A549 (cell line): Measurements from ENCODE around the gene ATP1A3. TPM values are rescaled to one million over a fixed set of nuclear protein-coding genes. Genes with fewer than 3 reads are reported as not detected.

Experiments used
- ATAC-seq, 2 experiments: fragments of 200-7000 bp in 1 of 2; fragments of >200 bp in 1 of 2; cut with Nextera tagmentation in 1 of 2; cut with Tn5 transposase in 1 of 2; 3 replicates each; pipeline versions ENCODE4 v1.8.0 to v1.9.1; 2018 to 2020; ENCODE audit warnings: mild to moderate bottlenecking in 1 of 2, moderate library complexity in 1 of 2
- CTCF ChIA-PET: fragments of 300-600 bp; sonication (Branson Sonifier 250); formaldehyde crosslinking; extraction: SDS; loops from one replicate; lab custom pipeline; 2021; ENCODE audit warnings: antibody characterized with exemption, inconsistent platforms; lab: Yijun Ruan, JAX
- POLR2A ChIA-PET: fragments of 350-600 bp; formaldehyde crosslinking; extraction: SDS; loops from one replicate; lab custom pipeline; 2021; ENCODE audit warnings: antibody characterized with exemption, inconsistent platforms; lab: Yijun Ruan, JAX
- DNase-seq, 2 experiments: peaks; one replicate each; pipeline versions ENCODE4 v3.0.0 to v3.0.0-alpha.2; 2011 to 2016; ENCODE audit warnings: low read depth in 1 of 2, low spot score in 1 of 2
- FAIRE-seq: peaks from 2 replicates; lab custom pipeline; 2011; peaks lifted over from hg19 to GRCh38; lab: Jason Lieb, UNC
- H3K27ac ChIP-seq, 2 experiments: fragments of >200 bp; sonication (Bioruptor Twin); formaldehyde crosslinking; 3 replicates each; pipeline ENCODE4 v1.5.1; 2016 to 2017
- H3K4me1 ChIP-seq: fragments of >200 bp; sonication (Bioruptor Twin); formaldehyde crosslinking; 3 replicates; pipeline ENCODE4 v1.6.1; 2016
- H3K4me2 ChIP-seq: fragments of >200 bp; sonication (Bioruptor Twin); formaldehyde crosslinking; 3 replicates; pipeline ENCODE4 v1.6.1; 2016
- H3K4me3 ChIP-seq: fragments of >200 bp; sonication (Bioruptor Twin); formaldehyde crosslinking; 3 replicates; pipeline ENCODE4 v1.5.1; 2016
- H3K9me3 ChIP-seq: fragments of >200 bp; sonication (Bioruptor Twin); formaldehyde crosslinking; 3 replicates; pipeline ENCODE4 v1.6.1; 2016
- CBX2 ChIP-seq: fragments of 200-600 bp; sonication (generic); IDR thresholded peaks from 2 replicates; pipeline ENCODE4 v1.6.1; 2016; ENCODE audit warnings: low read depth, mild to moderate bottlenecking, borderline replicate concordance
- CBX8 ChIP-seq: fragments of 200-600 bp; sonication (generic); IDR thresholded peaks from 2 replicates; pipeline ENCODE4 v1.6.1; 2016
- CEBPB ChIP-seq, 2 experiments: fragments of >200 bp in 1 of 2; sonication (Bioruptor Twin) in 1 of 2; formaldehyde crosslinking in 1 of 2; IDR thresholded peaks; 2 replicates each; pipeline ENCODE4 v1.6.1; 2012 to 2016
- CHD2 ChIP-seq: fragments of 150-350 bp; IDR thresholded peaks from 2 replicates; pipeline ENCODE4 v1.6.1; 2014; ENCODE audit warnings: low read length; ENCODE audit not compliant: partially characterized antibody
- EHF ChIP-seq: fragments of 250-450 bp; sonication (Bioruptor Pico); IDR thresholded peaks from 2 replicates; pipeline ENCODE4 v1.5.0; 2020; ENCODE audit warnings: mild to moderate bottlenecking
- FOSB ChIP-seq: fragments of 250-450 bp; sonication (Bioruptor Pico); IDR thresholded peaks from 2 replicates; pipeline ENCODE4 v1.5.0; 2020; ENCODE audit warnings: mild to moderate bottlenecking, moderate library complexity
- GATA3 ChIP-seq: IDR thresholded peaks from 2 replicates; pipeline ENCODE4 v1.6.1; 2012; ENCODE audit warnings: borderline replicate concordance
- HDAC2 ChIP-seq: fragments of 200-600 bp; sonication (generic); IDR thresholded peaks from 2 replicates; pipeline ENCODE4 v1.6.1; 2016
- HOXB13 ChIP-seq: fragments of 250-450 bp; sonication (Bioruptor Pico); IDR thresholded peaks from 2 replicates; pipeline ENCODE4 v1.5.0; 2020; ENCODE audit warnings: low read depth, mild to moderate bottlenecking, moderate library complexity
- KDM1A ChIP-seq: fragments of 200-600 bp; sonication (generic); IDR thresholded peaks from 2 replicates; pipeline ENCODE4 v1.6.1; 2016; ENCODE audit warnings: low read depth, mild to moderate bottlenecking
- MAZ ChIP-seq: fragments of 150-350 bp; IDR thresholded peaks from 2 replicates; pipeline ENCODE4 v1.6.1; 2014; ENCODE audit warnings: antibody characterized with exemption, low read depth, low read length, borderline replicate concordance
- NFE2L2 ChIP-seq: fragments of 150-350 bp; conservative IDR thresholded peaks from 2 replicates; pipeline ENCODE4 v1.6.1; 2014; ENCODE audit warnings: low read length
- NR3C1 ChIP-seq: fragments of >200 bp; sonication (Bioruptor Twin); formaldehyde crosslinking; IDR thresholded peaks from 3 replicates; pipeline ENCODE4 v1.6.1; 2017
- PHF8 ChIP-seq: fragments of 200-600 bp; sonication (generic); IDR thresholded peaks from 2 replicates; pipeline ENCODE4 v1.6.1; 2016; ENCODE audit warnings: low read depth, mild to moderate bottlenecking, antibody characterized with exemption, moderate library complexity, borderline replicate concordance
- RARB ChIP-seq: fragments of 250-450 bp; sonication (Bioruptor Pico); IDR thresholded peaks from 2 replicates; pipeline ENCODE4 v1.8.0; 2021; ENCODE audit warnings: mild to moderate bottlenecking, moderate library complexity
- RCOR1 ChIP-seq: fragments of 150-350 bp; IDR thresholded peaks from 2 replicates; pipeline ENCODE4 v1.6.1; 2014; ENCODE audit warnings: antibody characterized with exemption, low read length, low read depth
- SMC3 ChIP-seq: fragments of >200 bp; sonication (Bioruptor Twin); formaldehyde crosslinking; IDR thresholded peaks from 3 replicates; pipeline ENCODE4 v1.6.1; 2018; ENCODE audit warnings: inconsistent platforms
- SREBF2 ChIP-seq: fragments of 450-650 bp; IDR thresholded peaks from 2 replicates; pipeline ENCODE4 v1.6.1; 2014; ENCODE audit warnings: mild to moderate bottlenecking, moderate library complexity
- TFCP2L1 ChIP-seq: fragments of 250-450 bp; sonication (Bioruptor Pico); IDR thresholded peaks from 2 replicates; pipeline ENCODE4 v1.5.0; 2021; ENCODE audit warnings: mild to moderate bottlenecking
- ZC3H11A ChIP-seq: fragments of 450-650 bp; IDR thresholded peaks from 2 replicates; pipeline ENCODE4 v1.6.1; 2014; ENCODE audit warnings: antibody characterized with exemption, mild to moderate bottlenecking
- ZFP36 ChIP-seq: fragments of 450-650 bp; IDR thresholded peaks from 2 replicates; pipeline ENCODE4 v1.6.1; 2014; ENCODE audit warnings: borderline replicate concordance; ENCODE audit not compliant: partially characterized antibody
- ZNF302 ChIP-seq: fragments of 250-450 bp; sonication (Bioruptor Pico); IDR thresholded peaks from 2 replicates; pipeline ENCODE4 v1.9.0; 2021; ENCODE audit warnings: inconsistent platforms, mild to moderate bottlenecking, moderate library complexity
- WGBS: methylation state at CpG from one replicate; pipeline ENCODE4 v1.1.6; 2017; ENCODE audit errors: missing lambda C conversion rate; 5-methylcytosine and 5-hydroxymethylcytosine counted together
- polyA plus RNA-seq, 4 experiments: library from polyadenylated mRNA; depleted of rRNA in 3 of 4; stranded (reverse); fragments of >200 nt; fragmentation: RNase III in 1 of 4; extraction: RNeasy Plus Mini Kit Qiagen cat#74134 plus additional on column Dnase treatment in 1 of 4; gene quantifications; 2 replicates in 3 of 4; 3 replicates in 1 of 4; pipeline ENCODE4 v1.2.3, GENCODE V29; 2011 to 2017
- TF ChIP-seq, protein P1 (sequence below): IDR thresholded peaks from 2 replicates; pipeline ENCODE4 v1.6.1; 2012; ENCODE audit warnings: low read depth, borderline replicate concordance
- TF ChIP-seq, protein P2 (sequence below): fragments of >200 bp; sonication (Bioruptor Twin); formaldehyde crosslinking; IDR thresholded peaks from 3 replicates; pipeline ENCODE4 v1.6.1; 2016
- TF ChIP-seq, protein P3 (sequence below): fragments of >200 bp; sonication (Bioruptor Twin); formaldehyde crosslinking; IDR thresholded peaks from 2 replicates; pipeline ENCODE4 v1.6.1; 2016
- TF ChIP-seq, protein P4 (sequence below): IDR thresholded peaks from 2 replicates; pipeline ENCODE4 v1.6.1; 2012

Gene ATP1A3
- polyA plus RNA-seq, 2 of the 4 experiments (the other 2 are of a cell fraction): 0.67 to 3.7 TPM

DNA sequence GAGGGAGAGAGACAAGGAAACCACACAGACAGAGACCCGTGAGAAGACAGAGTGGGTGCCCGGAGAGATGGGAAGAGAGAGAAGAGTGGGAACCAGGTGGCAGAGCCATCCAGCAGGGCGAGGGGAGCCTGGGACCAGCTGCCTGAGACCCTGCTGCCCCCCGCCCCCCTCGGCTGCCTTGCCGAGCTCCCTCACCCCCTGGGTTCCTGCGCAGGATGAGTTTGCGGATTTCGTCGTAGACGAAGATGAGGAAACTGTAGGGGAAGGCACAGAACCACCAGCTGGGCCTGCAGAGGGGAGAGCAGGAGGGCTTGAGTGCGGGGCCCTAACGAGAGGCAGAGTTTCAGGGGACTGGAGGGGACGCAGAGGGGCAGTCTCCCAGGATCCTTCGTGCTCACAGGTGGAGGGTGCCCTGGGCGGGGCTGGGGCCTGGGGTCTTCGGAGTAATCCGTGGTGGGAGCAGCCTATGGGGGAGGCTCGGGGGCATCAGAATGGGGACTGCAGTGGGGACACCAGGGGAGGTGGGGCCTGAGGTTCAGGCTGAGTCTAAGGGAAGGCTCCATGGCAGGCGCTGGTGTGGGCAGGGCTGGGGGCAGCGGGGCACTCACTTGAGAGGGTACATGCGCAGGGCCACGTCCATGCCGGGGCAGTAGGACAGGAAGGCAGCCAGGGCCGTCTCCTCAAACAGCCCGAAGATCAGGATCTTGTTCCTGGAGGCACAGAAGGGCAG is 26.8 kb downstream of the ATP1A3 start:
- no peaks in the 10 kb centered on the region for H3K9me3 ChIP-seq
- no peak overlapping the region for H3K27ac ChIP-seq
- ATAC-seq: peak; percentile 12 to 31; a peak in 4 of 6 replicates
- DNase-seq: no peak
- H3K4me2 ChIP-seq: no peak overlapping the region
- TF ChIP-seq HDAC2 (no peak), MAZ (no peak), NR3C1 (no peak), CHD2 (no peak), CBX2 (no peak), EHF (CRISPR knock-in tag) (no peak)
- TF ChIP-seq, protein P1, sequence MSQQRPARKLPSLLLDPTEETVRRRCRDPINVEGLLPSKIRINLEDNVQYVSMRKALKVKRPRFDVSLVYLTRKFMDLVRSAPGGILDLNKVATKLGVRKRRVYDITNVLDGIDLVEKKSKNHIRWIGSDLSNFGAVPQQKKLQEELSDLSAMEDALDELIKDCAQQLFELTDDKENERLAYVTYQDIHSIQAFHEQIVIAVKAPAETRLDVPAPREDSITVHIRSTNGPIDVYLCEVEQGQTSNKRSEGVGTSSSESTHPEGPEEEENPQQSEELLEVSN: no peak
- ChIA-PET CTCF (interaction anchor here (1.1 to 2.4 kb wide), 2 partner anchors 10 to 14 kb away, joined by 4 to 10 read pairs; no protein-coding TSS in a partner anchor), POLR2A (no interaction called here)
- no peaks in the 10 kb centered on the region for H3K4me1 ChIP-seq
- FAIRE-seq: no peak
- 65% methylated on average over 26 of the region's 26 CpGs for WGBS
- no peak overlapping the region for H3K4me3 ChIP-seq

DNA sequence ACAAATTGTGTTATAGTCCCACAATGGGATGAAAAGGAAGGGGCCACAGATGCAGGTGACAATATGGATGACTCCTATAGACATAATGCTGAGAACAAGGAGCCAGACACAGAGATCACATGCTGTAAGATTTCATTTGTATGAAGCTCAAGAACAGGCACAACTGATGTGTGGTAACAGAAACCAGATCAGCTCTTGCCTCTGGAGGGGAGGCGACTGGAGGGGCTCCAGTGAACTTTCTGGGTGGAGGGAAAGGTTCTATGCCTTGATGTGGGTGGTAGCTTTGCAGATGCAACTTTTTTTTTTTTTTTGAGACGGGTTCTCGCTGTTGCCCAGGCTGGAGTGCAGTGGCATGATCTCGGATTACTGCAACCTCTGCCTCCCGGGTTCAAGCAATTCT is 28.9 kb downstream of the ATP1A3 start:
- H3K27ac ChIP-seq: no peak overlapping the region
- ATAC-seq (no peak), FAIRE-seq (peak; percentile 77), DNase-seq (no peak)
- WGBS: 59% methylated on average over 5 of the region's 5 CpGs
- no peaks in the 10 kb centered on the region for H3K4me1 ChIP-seq
- POLR2A ChIA-PET: interaction anchor here (0.7 kb wide), 1 partner anchor 70 kb away, joined by 7 read pairs; no protein-coding TSS in a partner anchor
- TF ChIP-seq FOSB (no peak), KDM1A (no peak), ZFP36 (no peak), SMC3 (no peak), MAZ (no peak), RCOR1 (no peak), PHF8 (no peak)
- no peak overlapping the region for H3K4me2 ChIP-seq
- CTCF ChIA-PET: interaction anchor here (0.6 to 3.7 kb wide), 13 partner anchors 8 to 304 kb away, joined by 3 to 14 read pairs (median 4); no protein-coding TSS in a partner anchor
- H3K4me3 ChIP-seq: no peak overlapping the region
- H3K9me3 ChIP-seq: no peaks in the 10 kb centered on the region

DNA sequence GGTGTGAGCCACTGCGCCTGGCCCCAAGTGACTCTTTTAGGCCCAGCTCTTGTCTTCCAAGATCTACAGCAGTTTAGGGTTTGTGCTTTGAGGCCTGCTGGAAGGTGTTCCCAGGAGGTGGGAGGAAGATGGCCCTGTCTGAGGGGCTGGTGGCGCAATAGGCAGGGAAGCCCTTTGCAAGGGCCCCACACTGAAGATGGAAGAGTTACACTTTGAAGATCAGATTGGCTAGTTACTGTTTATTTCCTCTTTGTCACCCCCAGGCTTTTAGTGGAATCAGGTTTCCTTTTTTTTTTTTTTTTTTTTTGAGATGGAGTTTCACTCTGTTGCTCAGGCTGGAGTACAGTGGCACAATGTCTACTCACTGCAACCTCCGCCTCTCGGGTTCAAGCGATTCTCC is 33.1 kb downstream of the ATP1A3 start:
- ATAC-seq (no peak), DNase-seq (no peak), FAIRE-seq (no peak)
- WGBS: 96% methylated on average over 5 of the region's 5 CpGs
- POLR2A ChIA-PET: no interaction called here
- no peak for TF ChIP-seq CHD2
- peak in 1 of 2 experiments; percentile 48; a peak in 1 of 4 replicates for TF ChIP-seq CEBPB (IDR thresholded peaks at IDR 0.05)
- Histone ChIP-seq H3K4me2 (no peak overlapping the region), H3K27ac (no peak overlapping the region), H3K9me3 (no peaks in the 10 kb centered on the region), H3K4me1 (peaks cover 13% of the 10 kb centered on the region), H3K4me3 (no peak overlapping the region)
- CTCF ChIA-PET: interaction anchor here (0.6 to 3.8 kb wide), 10 partner anchors 10 to 224 kb away, joined by 3 to 27 read pairs (median 3); partner anchors contain the start of gene RPS19

DNA sequence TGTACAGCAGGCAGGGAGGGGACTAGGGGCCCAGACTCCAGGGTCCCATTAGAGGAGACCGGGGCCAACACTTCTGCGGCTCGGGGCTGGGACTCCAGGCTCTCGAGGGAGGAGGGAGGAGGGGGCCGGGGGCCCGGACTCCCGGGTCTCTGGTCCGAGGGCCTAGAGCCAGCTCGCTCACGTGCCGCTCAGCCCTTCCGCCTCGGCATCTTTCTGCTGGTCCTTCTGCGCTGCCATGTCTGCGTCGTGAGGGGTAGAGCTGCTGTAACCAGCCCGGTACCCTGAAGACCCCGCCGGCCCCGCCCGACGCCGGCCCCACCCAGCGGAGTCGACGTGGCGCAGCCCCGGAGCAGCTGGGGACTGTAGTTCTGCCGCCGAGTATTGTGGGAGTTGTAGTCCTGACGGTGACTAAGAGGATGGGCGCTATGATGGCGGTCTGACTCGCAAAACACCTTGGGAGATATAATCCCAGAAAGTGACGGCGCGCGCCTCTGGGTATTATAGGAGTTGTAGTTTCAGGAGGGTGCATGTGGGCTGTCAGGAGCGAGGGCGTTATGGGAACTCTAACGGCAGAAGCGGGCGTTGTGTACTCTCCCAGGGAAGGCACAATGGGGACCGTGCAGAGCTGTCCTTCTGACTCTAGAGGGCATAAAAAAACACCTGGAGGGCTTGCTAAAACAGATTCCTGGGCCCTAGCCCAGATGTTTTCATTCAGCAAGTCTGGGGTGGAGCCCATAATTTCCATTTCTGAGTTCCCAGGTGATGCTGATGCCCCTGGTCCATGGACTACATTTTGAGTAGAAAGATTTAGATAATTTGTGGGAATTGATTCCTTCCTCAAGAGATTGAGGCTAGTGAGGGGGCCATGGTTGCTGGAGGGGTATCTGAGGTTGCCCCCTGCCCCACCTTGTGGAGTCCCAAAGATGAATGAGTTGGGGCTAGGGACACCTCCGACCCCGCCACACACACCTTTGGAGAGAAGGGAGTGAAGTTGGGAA is 34.7 kb downstream of the ATP1A3 start, which contains the start of gene RABAC1:
Gene RABAC1, minus strand, starts transcription at position 266 of the 998 bp plus-strand sequence. Its CDS starts 29 bp downstream, at position 237.
- ChIA-PET CTCF (interaction anchor here (0.6 to 4.3 kb wide), 21 partner anchors 9 to 207 kb away, joined by 3 to 87 read pairs (median 8); partner anchors contain the start of genes CD79A, ERFL and RPS19), POLR2A (interaction anchor here (0.6 to 4.0 kb wide), 9 partner anchors 34 to 117 kb away, joined by 3 to 34 read pairs (median 4); partner anchors contain the start of genes ATP1A3, RPS19 and ZNF574)
- Histone ChIP-seq H3K4me2 (peak within 1 kb of the TSS; percentile 82), H3K27ac (peak within 1 kb of the TSS; percentile 80 to 87), H3K4me3 (peak within 1 kb of the TSS; percentile 76), H3K9me3 (no peaks in the 10 kb centered on the region), H3K4me1 (peaks cover 13% of the 10 kb centered on the region)
- peak; percentile 78 to 90 for ATAC-seq
- peak; percentile 99 for FAIRE-seq
- DNase-seq: peak; percentile 97 to 100
- WGBS: 6% methylated on average over 41 of the region's 46 CpGs
- TF ChIP-seq KDM1A (no peak), TFCP2L1 (CRISPR knock-in tag) (no peak), GATA3 (0 out of 2 replicates have a peak, but pooled peaks have one; percentile 26), HDAC2 (no peak), ZNF302 (no peak), RARB (CRISPR knock-in tag) (no peak), HOXB13 (CRISPR knock-in tag) (0 out of 2 replicates have a peak, but pooled peaks have one; percentile 43), SREBF2 (no peak), CHD2 (no peak), CBX8 (no peak), ZC3H11A (no peak), NFE2L2 (0 out of 2 replicates have a peak, but pooled peaks have one; percentile 4), NR3C1 (no peak)
- TF ChIP-seq, protein P2, sequence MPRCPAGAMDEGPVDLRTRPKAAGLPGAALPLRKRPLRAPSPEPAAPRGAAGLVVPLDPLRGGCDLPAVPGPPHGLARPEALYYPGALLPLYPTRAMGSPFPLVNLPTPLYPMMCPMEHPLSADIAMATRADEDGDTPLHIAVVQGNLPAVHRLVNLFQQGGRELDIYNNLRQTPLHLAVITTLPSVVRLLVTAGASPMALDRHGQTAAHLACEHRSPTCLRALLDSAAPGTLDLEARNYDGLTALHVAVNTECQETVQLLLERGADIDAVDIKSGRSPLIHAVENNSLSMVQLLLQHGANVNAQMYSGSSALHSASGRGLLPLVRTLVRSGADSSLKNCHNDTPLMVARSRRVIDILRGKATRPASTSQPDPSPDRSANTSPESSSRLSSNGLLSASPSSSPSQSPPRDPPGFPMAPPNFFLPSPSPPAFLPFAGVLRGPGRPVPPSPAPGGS: peak; percentile 74; the same call in 1 of the 3 replicates
- TF ChIP-seq, protein P3, sequence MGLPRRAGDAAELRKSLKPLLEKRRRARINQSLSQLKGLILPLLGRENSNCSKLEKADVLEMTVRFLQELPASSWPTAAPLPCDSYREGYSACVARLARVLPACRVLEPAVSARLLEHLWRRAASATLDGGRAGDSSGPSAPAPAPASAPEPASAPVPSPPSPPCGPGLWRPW: no peak
- TF ChIP-seq, protein P4, sequence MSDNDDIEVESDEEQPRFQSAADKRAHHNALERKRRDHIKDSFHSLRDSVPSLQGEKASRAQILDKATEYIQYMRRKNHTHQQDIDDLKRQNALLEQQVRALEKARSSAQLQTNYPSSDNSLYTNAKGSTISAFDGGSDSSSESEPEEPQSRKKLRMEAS: no peak; the same call in 1 of the 2 replicates
